CD4-positive, alpha-beta T cell treated with Interferon gamma for 1 hour (primary cell): ENCODE data around the gene BRAT1.
"Not testable (repeated sequence)": the region's sequence is repeated elsewhere in the genome, so short reads cannot be mapped to it uniquely, and the experiment has no call there.

Experiments used
- DNase-seq: peaks from one replicate; pipeline ENCODE4 v3.0.0-alpha.2; 2020

BRAT1 gene

GRCh38 chr7:2535872-2536627 lies 19.3 kb downstream of the BRAT1 start:
- DNase-seq, result not testable (repeated sequence)

DNA sequence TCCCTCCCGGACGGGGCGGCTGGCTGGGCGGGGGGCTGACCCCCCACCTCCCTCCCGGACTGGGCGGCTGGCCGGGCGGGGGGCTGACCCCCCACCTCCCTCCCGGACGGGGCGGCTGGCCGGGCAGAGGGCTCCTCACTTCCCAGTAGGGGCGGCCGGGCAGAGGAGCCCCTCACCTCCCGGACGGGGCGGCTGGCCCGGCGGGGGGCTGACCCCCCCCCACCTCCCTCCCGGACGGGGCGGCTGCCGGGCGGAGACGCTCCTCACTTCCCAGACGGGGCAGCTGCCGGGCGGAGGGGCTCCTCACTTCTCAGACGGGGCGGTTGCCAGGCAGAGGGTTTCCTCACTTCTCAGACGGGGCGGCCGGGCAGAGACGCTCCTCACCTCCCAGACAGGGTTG lies 21.1 kb downstream of the BRAT1 start:
- not testable (repeated sequence) for DNase-seq

DNA sequence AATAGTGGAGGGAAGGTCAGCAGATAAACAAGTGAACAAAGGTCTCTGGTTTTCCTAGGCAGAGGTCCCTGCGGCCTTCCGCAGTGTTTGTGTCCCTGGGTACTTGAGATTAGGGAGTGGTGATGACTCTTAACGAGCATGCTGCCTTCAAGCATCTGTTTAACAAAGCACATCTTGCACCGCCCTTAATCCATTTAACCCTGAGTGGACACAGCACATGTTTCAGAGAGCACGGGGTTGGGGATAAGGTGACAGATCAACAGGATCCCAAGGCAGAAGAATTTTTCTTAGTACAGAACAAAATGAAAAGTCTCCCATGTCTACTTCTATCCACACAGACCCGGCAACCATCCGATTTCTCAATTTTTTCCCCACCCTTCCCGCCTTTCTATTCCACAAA lies 21.8 kb downstream of the BRAT1 start:
- not testable (repeated sequence) for DNase-seq

GRCh38 chr7:2532816-2533215 lies 22.5 kb downstream of the BRAT1 start:
- DNase-seq, result not testable (repeated sequence)

- DNase-seq, result not testable (repeated sequence)
Observed at GRCh38 chr7:2532199-2532772, 23.0 kb downstream of the BRAT1 start.

DNA sequence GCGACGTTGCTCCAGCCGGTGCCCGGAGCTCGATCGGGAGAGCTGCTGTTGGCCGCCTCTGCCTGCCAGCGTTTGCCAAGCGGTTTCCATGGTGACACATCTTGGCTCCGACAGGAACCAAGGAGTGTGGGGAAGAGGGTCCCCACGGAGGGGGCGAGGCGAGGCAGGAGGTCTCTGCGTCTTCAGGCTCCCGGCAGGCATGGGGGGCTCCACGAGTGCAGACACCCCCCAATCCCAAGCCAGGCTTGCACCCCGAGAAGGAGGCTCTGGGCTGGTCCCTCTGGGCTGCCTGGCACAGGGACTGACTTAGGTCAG lies 23.6 kb downstream of the BRAT1 start:
- not testable (repeated sequence) for DNase-seq

GRCh38 chr7:2530994-2531795 lies 24.1 kb downstream of the BRAT1 start:
- not testable (repeated sequence) for DNase-seq

DNA sequence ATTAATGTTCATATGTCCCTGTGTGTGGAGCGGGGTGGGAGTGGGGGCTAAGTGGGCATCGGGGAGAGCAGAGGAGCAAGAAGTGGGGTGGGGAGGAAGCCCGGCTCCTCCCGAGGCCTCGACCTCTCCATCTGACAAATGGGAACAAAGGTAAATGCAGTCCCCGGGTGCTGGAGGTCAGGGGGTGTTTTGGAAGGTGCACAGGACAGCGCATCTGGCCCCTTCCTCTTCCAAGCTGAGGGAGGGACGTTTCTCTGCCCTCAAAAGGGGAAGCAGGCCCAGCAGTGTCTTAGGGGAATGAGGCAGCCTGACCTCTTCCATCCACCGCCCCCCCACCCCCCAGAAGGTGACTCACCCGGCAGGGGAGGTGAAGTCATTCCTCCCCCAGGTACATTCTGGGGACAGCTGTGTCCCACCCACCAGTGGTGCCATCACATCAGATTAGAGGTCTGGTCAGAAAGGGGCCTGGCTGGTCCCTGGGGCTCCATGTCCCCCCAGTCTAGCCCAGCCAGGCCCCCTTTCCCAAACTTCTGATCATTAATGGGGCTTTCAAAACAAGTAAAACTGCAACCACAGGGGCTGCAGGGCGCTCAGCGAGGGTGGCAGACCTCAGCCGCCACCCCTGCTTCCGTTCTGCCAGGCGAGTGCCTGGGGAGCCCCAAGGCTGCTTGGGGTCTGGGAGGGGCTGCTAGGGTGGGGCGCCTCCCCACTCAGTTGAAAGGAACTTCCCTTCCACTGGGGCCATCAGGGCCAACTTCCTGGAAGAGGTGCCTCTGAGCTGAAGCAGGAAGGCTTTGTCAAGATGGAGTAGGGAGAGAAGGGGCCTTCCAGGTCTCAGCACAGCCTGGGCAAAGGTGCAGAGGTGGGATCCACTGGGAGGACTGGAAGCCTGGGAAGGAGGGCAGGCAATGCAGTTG lies 25.0 kb downstream of the BRAT1 start:
- DNase-seq, result peak; percentile 85

- DNase-seq, result peak; percentile 90
Observed at GRCh38 chr7:2529161-2530070, 25.9 kb downstream of the BRAT1 start.

DNA sequence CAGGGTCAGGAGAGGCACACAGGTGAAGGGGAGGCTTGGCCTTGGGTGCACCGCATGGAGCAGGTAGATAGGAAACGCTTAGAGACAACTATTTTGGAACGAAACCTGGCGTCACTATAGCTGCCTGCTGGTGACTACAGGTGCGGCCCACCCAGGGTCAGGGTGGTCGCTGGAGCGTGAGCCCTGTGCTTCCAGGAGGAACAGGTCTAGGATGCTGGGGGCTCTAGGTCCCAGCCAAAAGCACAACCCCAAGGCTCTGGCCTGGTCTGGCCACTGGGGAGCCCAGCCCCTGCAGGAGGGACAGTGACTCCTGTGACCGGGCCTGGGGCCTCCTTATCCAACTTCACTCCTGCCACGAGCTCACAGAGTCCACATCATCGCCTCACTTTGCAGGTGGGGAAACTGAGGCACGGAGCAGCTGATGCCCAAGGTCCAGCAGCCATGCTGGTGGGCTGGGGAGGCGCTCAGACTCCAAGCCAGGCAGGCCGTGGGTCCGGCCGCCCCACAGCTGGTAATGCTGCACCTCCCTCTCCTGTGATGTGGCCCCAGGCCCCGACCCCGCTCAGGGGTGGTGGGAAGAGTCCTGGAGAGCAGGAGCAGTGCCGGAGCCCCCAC lies 26.7 kb downstream of the BRAT1 start:
- DNase-seq, result no peak

DNA sequence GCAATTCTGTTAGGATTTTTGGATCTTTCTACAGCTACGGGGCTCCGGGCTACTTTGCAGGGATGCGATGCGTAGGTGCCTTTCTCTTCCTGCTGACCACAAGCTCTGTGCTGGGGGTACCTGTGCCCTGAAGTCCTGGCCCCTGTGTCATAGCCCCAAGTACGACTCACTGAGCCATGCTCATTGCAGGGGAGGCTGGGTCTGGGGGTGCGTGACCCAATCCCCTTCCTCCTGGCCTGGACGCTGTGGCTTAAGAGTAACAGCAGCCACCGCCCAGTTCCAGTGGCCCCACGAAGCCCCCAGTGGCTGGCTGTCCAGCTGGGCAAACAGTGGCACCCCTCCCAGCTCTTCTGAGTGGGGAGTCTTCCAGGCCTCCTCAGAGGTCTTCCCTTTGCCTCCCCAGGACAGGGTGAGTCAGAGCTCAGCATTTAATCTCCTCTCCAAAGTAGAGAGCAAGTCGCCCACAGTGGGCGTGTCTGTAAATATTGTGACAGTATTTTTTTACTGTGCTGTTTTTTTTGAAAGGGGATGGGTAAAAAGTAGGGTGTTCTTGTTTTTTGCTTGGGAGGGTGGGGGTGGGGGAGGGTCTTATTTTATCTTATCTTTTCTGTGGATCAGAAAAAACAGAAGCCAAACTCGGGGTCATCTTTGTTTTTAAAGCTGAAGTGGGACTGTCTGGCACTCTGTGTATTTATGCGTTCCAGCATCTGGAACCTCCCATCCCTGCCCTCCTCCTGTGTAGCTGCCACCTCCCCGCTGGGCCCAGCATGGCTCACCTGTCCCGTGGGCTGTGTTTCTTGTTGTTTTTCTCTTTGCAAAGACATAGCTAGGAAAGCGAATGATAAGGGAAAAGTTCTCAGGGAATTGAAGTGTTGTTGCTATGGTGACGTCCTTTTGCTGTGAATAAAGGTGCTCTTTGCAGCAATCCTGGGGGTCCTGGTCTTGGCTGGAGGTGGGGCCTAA lies 27.5 kb downstream of the BRAT1 start:
- peak; percentile 42 for DNase-seq

- DNase-seq, result no peak
Observed at GRCh38 chr7:2526659-2527504, 28.4 kb downstream of the BRAT1 start.

DNA sequence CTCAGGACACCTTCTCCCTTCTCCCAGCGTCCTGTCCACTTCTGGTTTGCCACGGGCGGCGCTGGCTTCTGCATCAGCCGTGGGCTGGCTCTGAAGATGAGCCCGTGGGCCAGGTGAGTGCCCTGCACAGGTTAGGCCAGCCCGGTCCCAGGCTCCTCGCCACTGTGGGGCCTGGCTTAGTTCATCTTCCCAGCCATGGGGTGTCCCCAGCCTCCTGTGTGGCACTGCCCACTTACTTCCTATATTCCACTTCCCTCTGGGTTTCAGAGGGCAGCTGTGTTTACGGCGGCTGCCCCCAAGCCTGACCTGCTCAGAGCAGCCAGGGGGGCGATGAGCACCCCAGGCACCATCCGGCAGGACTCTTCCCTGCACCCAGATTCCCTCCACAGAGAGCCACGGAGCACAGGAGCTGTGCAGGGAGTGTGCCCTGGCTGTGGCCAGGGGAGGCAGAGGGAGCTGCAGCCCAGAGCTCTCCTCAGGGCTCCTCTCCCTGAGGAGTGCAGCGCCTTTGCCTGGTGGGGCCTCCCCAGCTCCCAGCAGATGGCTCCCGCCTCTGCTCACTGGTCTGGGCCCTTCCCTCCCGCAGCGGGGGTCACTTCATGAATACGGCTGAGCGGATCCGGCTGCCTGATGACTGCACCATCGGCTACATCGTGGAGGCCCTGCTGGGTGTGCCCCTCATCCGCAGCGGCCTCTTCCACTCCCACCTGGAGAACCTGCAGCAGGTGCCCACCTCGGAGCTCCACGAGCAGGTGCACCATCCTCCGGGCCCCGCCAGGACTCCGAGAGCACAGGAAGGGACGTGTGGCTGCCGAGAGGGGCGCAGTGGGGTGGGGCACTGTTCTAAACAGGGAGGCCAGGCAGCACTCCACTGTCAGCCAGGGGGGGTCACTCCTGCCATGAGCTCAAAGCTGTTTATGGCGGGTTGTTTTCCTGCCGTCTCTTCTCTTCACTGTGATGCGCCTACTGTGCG lies 29.4 kb downstream of the BRAT1 start:
- DNase-seq, result no peak

DNA sequence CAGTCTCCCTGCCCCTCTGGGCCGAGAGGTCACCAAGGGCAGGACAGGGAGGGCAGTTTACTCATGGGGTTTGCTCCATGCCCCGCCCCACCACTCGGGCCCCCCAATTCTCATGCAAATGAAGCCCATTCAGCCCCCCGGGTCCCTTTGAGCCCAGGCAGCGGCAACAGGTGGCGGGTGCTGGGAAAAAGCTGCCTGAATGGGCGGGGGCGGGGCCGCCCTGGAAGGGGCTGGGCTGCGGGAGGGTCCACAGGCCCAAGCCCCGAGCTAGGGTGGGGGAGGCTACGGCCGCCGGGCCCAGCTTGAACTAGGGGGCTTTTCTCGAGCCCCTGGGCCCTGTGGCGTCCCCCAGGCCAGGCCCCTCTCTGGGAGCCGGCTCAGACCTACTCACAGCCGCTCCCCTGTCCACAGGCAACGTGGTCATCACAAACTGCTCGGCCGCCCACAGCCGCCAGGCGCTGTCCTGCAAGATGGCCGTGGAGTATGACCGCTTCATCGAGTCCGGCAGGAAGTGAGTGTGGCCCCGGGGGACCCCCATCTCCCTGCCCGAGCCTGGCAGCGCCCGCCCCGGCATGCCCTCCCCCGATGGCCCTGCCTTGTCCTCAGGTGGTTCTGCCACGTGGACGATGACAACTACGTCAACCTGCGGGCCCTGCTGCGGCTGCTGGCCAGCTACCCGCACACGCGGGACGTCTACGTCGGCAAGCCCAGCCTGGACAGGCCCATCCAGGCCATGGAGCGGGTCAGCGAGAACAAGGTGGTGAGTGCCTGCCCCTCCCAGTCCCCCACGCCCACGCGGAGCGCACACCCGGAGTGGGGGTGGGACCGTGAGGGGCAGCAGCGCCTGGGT lies 30.3 kb downstream of the BRAT1 start:
- no peak for DNase-seq

DNA sequence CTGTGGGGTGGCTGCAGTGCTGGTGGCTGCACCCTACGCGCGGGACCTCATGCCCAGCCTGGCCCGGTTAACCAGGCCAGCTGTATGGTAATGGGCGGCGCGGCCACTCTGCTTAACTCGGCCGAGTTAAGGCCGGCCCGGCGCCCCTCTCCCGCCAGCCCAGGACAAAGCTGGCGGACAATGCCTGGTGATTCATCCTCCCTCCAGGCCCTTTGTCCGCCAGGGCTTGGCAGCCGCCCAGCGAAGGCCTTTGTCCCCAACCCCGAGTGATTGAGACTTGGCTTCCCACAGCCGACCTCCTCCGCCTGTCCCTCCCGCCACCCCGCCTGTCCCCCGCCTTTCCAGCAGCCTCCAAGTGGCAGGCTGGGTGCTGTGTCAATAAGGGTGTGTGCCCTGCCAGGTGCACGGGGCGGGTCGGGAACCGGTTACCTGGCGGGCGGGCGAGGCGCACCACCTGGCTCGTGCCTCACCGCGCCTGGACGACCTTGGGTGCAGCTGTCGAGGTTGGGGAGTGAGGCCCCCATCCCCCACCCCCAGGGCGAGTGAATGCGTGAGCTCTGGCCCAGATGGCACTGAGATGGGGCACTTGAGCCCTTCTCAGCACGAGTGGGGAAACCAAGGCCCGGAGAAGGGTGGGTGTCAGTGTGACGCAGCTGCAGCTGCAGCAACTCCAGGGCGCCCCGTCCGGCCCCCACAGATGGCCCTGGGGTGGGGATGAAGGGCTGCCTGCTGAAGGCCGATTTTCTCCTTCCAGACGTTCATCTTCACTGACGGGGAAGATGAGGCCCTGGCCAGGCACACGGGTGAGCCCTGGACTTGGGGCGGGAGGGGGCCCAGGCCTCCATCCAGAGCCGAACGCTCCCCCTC lies 31.1 kb downstream of the BRAT1 start:
- no peak for DNase-seq

GRCh38 chr7:2523461-2523936 lies 31.8 kb downstream of the BRAT1 start:
- no peak for DNase-seq
